ENCODE data around the gene ZNF678.

Gene ZNF678

DNA sequence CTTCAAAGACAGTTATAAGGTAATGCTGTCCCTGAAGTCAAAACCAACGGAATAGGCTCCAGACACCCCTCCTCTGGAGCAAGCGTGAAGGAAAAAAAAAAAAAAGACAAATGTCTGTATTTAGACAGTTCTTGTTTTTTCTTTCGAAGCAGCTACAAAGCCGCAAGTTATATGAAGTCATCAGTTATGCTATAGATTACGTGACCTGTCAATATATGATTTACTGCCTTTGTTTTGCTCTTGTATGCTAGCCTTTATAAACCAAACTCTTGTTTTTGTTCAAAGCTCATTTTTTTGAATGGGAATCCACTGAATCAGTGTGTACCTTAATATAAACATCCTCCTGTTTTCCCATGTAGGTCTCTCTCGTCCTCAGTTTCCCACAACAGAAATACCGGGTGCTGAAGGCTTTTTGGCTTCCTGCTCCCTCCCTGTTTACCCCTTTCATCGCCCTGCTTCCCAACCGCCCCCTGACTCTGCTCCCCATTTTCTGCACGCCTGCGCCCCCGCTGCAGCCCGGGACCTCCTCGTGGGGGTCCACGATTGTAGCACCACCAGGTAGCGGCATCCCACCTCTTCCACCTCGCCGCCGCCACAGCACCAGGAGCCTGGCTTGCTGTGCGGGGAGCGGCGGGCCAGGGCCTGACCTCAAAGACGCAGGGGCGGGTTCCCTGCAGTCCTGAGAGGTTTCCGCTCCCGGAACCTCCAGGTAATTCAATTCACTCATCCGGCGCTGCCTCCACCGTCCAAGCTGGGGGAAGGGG lies 5.2 kb upstream of the ZNF678 start:
- Histone ChIP-seq H3K27me3 (ENCODE audit: insufficient read depth, low read length, poor library complexity) (no peaks in the 10 kb centered on the region), H3K4me3 (ENCODE audit: low read depth in 1 of 2, low read length in 2 of 2) (no peak overlapping the region), H3K4me2 (ENCODE audit: insufficient read depth, low read length) (no peak overlapping the region), H3K27ac (ENCODE audit: low read length) (no peak overlapping the region), H3K4me1 (ENCODE audit: insufficient read depth, low read length) (peaks cover 5% of the 10 kb centered on the region), H3K9ac (ENCODE audit: low read depth, low read length) (no peak overlapping the region), H4K20me1 (ENCODE audit: insufficient read depth, low read length) (no peaks in the 10 kb centered on the region), H2AFZ (ENCODE audit: low read depth, low read length) (no peak overlapping the region), H3K9me3 (ENCODE audit: insufficient read depth, low read length, severe bottlenecking) (peaks cover 15% of the 10 kb centered on the region), H3K79me2 (ENCODE audit: insufficient read depth, low read length) (0 out of 2 replicates have a peak, but pooled peaks cover 4% of the 10 kb centered on the region), H3K36me3 (ENCODE audit: insufficient read depth, low read length) (no peaks in the 10 kb centered on the region)
- no peak for ATAC-seq (ENCODE audit: insufficient read depth, low read depth)
- TF ChIP-seq, protein P1, sequence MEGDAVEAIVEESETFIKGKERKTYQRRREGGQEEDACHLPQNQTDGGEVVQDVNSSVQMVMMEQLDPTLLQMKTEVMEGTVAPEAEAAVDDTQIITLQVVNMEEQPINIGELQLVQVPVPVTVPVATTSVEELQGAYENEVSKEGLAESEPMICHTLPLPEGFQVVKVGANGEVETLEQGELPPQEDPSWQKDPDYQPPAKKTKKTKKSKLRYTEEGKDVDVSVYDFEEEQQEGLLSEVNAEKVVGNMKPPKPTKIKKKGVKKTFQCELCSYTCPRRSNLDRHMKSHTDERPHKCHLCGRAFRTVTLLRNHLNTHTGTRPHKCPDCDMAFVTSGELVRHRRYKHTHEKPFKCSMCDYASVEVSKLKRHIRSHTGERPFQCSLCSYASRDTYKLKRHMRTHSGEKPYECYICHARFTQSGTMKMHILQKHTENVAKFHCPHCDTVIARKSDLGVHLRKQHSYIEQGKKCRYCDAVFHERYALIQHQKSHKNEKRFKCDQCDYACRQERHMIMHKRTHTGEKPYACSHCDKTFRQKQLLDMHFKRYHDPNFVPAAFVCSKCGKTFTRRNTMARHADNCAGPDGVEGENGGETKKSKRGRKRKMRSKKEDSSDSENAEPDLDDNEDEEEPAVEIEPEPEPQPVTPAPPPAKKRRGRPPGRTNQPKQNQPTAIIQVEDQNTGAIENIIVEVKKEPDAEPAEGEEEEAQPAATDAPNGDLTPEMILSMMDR (IDR thresholded peaks at IDR 0.05; ENCODE audit: borderline replicate concordance, extremely low read depth, low read length, poor library complexity, severe bottlenecking) = no peak
- no peak for TF ChIP-seq EZH2 (IDR thresholded peaks at IDR 0.05; ENCODE audit: borderline replicate concordance, low read depth, low read length, severe bottlenecking)
- DNase-seq = no peak

DNA sequence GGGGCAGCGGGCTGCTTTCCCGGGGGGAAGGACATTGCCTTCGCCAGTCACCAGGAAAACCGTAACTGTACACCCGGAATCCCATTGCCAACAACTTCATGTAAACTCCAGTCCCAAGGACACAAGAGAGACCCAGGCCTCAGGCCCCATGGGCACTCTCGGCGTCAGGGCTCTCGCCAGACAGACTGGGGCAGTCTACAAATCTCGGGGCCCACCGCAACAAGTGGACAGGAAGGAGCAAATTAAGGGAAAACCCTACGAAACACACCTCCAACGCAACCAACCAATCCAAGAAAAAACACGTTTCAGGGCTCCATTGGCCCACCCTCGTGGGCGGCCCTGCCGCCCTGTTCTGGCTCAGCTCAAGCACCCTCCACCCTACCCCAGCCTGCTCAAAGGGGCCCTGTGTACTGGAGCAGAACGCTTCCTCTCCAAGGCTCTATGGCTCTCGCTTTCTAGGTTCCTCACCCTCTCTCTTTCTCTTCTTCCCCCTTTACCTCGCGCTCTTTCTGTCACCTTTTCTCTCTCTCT lies 4.6 kb upstream of the ZNF678 start:
- Histone ChIP-seq H3K9ac (ENCODE audit: low read depth, low read length) (no peak overlapping the region), H3K36me3 (ENCODE audit: insufficient read depth, low read length) (no peaks in the 10 kb centered on the region), H2AFZ (ENCODE audit: low read depth, low read length) (no peak overlapping the region), H3K4me2 (ENCODE audit: insufficient read depth, low read length) (no peak overlapping the region), H3K4me3 (ENCODE audit: low read depth in 1 of 2, low read length in 2 of 2) (no peak overlapping the region), H3K27me3 (ENCODE audit: insufficient read depth, low read length, poor library complexity) (no peaks in the 10 kb centered on the region), H3K9me3 (ENCODE audit: insufficient read depth, low read length, severe bottlenecking) (peaks cover 15% of the 10 kb centered on the region), H3K4me1 (ENCODE audit: insufficient read depth, low read length) (peaks cover 7% of the 10 kb centered on the region), H3K27ac (ENCODE audit: low read length) (no peak overlapping the region), H3K79me2 (ENCODE audit: insufficient read depth, low read length) (peaks cover 9% of the 10 kb centered on the region), H4K20me1 (ENCODE audit: insufficient read depth, low read length) (no peaks in the 10 kb centered on the region)
- DNase-seq (no peak), ATAC-seq (ENCODE audit: insufficient read depth, low read depth) (no peak)
- no peak for TF ChIP-seq EZH2 (IDR thresholded peaks at IDR 0.05; ENCODE audit: borderline replicate concordance, low read depth, low read length, severe bottlenecking)
- TF ChIP-seq, protein P1 (IDR thresholded peaks at IDR 0.05; ENCODE audit: borderline replicate concordance, extremely low read depth, low read length, poor library complexity, severe bottlenecking) = no peak

DNA sequence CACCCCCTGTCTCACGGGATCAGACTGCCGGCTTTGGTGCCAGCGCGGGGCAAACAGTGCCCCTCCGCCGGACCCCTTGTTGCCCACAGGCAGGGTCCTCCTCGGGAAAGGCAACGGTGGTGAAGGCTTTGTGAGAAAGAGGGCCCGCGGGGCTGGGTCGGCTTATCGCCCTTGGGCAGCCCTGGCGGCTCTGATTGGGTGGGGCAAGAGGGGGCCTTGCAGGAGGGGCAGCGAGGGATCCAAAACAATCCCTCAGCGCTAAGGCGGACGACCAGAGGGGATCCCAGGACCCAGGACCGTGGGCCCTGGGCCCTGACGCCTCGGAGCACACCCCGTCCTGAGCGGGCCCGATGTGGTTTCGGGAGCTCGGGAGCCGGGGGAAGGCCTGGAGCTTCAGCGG lies 3.9 kb upstream of the ZNF678 start:
- Histone ChIP-seq H3K9ac (ENCODE audit: low read depth, low read length) (no peak overlapping the region), H3K9me3 (ENCODE audit: insufficient read depth, low read length, severe bottlenecking) (peaks cover 15% of the 10 kb centered on the region), H2AFZ (ENCODE audit: low read depth, low read length) (no peak overlapping the region), H3K4me2 (ENCODE audit: insufficient read depth, low read length) (no peak overlapping the region), H3K27ac (ENCODE audit: low read length) (no peak overlapping the region), H3K79me2 (ENCODE audit: insufficient read depth, low read length) (peaks cover 16% of the 10 kb centered on the region), H3K27me3 (ENCODE audit: insufficient read depth, low read length, poor library complexity) (no peaks in the 10 kb centered on the region), H4K20me1 (ENCODE audit: insufficient read depth, low read length) (no peaks in the 10 kb centered on the region), H3K36me3 (ENCODE audit: insufficient read depth, low read length) (no peaks in the 10 kb centered on the region), H3K4me3 (ENCODE audit: low read depth in 1 of 2, low read length in 2 of 2) (no peak overlapping the region), H3K4me1 (ENCODE audit: insufficient read depth, low read length) (peaks cover 14% of the 10 kb centered on the region)
- TF ChIP-seq, protein P1 (IDR thresholded peaks at IDR 0.05; ENCODE audit: borderline replicate concordance, extremely low read depth, low read length, poor library complexity, severe bottlenecking) = no peak
- no peak for TF ChIP-seq EZH2 (IDR thresholded peaks at IDR 0.05; ENCODE audit: borderline replicate concordance, low read depth, low read length, severe bottlenecking)
- no peak for ATAC-seq (ENCODE audit: insufficient read depth, low read depth)
- DNase-seq = no peak

Data from DND-41 (cell line).